ENCODE data around the gene ATXN7.
A peak's percentile ranks its signal among the peaks of the same experiment; 100 is the strongest.

The ATXN7 gene

DNA sequence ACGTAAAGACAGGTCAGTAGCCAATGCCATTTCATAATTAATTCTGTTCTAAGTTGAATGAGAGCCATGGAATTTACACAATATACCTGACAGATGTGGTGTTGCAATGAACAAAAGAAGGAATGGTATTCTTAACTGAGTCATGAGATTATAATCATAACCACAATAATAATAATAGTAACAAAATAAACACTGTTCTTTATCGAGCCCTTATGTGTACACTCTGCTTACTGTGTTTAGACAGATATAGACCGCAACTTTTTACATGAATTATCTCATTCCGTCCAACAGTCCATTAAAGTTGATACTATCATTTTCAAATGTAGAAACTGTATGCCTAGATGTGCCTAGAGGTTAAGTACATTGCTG, 76.7 kb downstream of the ATXN7 start:
- DNase-seq: no peak

DNA sequence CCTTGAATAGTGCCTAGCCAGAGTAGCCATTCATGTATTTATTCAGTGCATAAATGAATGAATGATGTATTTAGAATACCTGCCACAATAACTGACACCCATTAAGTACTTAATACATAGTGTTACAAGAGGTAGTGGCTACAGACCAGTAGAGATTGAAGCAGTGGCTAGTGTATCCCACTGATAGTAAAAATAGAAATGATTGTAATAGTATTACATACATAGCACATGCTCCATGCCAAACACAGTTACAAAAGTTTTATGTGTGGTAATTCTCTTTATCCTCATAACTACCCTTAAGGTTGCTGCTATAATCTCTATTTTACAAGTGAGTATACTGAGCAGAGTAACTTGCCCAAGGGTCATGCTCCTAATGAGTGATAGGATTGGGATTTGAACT, 78.9 kb downstream of the ATXN7 start:
- no peak for DNase-seq

DNA sequence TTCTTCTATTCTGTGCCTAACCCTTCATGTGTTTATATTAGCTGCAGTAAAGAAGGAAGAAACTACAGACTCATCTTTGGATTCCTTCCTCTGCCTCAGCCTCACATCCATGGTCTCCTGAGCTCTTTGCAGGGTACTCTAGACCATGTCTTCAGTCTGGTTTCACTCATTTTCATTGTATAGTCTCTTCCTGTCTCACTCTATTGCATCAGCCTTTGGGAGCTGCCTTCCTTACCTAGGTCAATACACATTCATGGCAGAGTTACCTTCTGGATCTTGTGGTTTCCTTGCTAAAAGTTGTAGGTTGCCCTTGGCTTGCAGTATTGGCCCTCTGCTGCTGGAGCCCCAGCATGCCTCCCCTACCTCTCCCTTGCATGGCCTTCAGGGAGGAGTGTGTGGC, 80.0 kb downstream of the ATXN7 start:
- no peak for DNase-seq

DNA sequence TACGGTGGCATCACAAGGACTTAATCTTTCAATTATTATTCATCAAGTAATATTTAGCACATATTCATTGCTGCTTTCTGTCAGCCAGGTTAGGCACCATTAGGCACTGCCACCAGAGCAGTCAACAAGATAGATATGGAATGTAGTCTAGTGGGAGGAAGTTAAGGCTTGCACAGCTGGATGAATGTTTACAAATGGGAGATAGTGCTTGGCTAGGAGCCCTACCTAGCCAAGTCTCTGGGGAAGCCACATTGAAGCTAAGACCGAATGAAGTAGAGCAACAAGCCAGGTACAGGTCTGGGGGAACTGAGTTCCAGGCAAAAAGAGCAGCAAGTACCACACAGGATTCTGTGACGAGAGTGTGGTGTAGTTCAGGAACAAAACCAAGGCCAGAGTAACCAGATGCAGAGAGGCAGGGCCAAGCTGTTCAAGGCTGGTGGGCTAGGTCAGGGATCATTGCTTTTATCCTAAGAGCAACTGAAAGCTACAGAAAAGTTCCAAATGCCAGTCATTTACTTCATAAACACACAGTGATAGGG, 82.0 kb downstream of the ATXN7 start:
- no peak for DNase-seq

DNA sequence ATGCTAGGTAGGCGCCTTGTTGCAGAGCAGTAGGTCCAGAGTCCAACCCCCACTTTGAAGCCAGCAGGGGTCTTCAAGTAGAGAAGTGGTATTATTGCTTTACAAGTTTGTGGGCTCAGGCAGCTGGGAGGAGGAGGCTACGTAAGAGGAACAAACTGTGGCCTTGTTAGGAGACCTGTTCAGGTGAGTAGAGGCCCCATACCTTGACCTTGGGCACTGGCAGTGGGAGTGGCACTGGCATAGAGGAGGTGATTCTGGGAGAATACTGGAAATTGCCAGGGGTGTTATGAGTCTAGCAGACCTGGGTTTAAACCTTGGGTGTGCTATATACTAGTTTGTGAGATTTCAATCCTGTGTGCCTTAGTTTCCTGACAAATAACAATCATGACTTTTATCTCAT, 83.1 kb downstream of the ATXN7 start:
- DNase-seq: no peak

DNA sequence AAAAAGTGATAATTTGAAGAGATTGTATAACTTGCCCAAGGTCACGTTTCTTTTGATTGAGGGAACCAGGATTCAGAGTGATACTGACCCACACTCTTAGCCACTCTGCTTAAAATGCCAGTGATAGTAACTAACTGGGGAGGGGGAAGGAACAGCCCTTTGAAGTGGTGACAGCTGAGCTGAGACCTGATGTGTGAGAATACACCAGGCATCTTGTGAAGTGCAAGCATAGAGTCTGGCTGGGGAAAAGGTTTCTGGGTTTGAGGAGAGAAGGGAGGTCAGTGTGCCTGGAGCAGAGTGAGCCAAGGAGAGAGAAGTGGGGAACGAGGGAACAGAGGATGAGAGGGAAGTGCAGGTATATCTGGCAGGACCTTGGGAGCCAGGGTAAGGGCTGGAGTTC, 83.9 kb downstream of the ATXN7 start:
- DNase-seq: no peak

DNA sequence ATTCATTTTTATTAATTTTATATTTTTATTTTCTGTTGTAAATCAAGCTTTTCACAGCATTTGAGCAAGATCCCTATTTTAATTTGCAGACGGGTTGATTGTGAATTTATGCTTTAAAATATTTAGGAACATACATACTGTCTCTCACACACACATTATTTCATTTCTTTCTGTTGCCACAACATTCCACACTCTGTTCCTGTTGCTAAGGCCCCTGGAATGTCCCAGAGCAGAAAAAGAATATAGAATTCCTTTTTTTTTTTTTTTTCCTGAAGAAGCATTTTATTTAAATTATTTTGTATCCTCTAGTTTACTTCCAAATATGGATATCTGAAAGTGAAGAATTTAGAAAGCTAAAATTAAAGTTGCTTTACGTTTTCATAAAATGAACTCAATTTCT, 85.3 kb downstream of the ATXN7 start:
- no peak for DNase-seq

DNA sequence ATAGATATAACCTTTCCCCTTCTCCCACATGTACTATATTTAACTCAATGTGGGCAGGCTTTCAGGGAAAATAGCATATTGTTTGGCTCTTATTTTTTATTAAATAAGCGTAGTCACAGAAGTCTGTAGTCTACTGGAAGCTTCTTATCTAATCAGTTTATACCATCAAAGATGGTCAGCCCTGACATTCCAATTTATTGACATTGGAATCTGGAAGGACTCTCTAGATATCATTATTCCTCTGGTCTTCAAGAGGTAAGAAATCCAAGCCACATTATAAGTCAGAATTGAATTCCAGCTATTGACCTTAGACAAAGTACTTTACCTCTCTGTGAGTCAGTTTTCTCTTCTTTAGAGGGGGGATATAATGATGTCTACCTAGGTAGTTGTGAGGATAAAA, 87.0 kb downstream of the ATXN7 start:
- no peak for DNase-seq

DNA sequence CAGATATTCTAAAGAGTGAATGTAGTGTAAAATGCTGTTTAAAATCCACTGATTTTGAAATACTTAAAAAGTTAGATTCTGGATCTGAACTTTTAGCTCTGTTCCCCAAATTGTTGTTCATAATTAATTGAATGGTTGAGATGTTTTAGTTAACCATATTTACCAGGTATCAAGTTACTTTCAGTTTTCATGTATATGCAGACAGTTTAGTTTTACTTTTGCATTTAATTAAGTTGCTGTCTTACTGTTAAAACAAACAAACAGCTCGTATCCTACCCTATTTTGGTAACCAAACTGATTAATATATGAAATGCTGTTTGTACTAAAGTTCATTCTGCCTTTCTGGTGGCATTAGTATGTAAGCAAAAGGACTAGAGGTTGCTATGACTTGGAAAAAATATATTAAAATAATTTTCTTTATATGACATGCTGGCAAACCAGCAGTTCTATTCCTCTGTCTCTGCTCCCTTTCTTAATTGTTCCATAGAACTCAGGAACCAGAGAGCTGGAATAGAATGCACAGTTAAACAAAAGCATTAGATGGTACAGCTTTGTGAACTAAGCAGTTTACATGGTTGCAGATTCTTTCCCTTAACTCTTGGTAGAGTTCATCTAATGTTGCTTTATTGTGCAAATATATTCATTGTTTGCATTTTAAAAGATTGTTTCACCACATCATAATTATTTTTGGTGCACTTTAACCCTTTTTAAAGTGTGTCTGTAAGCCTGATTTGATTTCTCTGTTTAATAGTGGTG, 88.0 kb downstream of the ATXN7 start:
- no peak for DNase-seq

DNA sequence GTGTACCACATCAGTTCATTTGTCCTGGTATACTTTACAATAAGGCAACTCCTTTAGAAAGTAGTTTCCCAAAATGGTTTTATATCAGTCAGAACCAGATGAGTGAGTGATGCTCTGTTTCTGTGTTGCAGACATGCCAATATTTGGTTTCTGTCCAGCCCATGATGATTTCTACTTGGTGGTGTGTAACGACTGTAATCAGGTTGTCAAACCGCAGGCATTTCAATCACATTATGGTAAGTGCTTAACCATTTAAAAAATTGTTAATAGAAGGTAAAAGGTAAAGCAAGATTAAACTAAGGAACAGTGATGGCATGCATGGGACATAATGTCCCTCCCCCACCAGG, 88.6 kb downstream of the ATXN7 start:
- DNase-seq: no peak

DNA sequence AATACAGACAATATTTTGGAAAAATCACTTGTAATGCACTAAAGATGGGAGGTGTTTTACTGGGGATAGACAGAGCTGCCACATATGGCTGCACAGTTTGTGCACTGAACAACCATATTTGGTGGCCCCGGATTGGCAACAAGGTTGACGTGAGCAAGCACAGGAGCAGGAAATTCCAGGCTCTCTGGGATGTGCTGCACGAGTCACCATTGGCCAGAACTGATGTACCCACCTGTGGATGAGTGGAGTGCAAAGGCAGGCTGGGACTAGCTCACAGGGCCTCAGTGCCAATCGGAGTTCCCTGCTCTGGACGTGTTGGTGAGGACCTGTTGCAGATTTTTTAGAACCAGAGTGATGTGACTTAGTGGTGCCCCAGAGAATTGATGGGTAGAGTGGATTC, 90.5 kb downstream of the ATXN7 start:
- DNase-seq: no peak

DNA sequence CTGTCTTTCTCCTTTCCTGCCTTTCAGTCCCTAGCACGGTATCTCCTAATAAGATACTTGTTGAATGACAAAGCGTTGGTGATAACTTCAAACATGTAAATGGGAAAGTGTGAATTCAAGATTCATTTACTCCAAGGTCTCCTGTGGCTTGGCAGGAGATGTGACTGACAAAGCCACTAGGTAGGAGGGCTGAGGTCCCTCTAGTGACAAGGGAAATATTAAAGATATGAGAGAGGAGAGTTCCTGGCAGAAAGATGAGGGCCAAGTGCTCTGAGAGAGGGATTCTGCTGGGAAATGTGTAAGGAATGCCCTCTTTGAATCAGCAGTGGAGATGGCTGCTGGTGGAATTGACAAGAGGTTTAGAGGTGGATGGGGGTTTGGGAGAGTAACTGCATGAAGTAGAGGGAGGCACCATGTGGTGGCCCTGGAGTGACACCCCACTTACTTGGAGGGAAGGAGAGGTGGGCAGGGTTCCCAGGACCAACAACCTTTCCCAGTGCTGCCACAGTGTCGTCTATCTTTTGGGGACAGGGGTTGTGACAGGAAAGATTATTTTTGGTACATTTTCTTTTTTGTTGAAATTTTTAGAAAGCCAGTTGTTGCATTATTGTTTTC, 91.5 kb downstream of the ATXN7 start:
- no peak for DNase-seq

DNA sequence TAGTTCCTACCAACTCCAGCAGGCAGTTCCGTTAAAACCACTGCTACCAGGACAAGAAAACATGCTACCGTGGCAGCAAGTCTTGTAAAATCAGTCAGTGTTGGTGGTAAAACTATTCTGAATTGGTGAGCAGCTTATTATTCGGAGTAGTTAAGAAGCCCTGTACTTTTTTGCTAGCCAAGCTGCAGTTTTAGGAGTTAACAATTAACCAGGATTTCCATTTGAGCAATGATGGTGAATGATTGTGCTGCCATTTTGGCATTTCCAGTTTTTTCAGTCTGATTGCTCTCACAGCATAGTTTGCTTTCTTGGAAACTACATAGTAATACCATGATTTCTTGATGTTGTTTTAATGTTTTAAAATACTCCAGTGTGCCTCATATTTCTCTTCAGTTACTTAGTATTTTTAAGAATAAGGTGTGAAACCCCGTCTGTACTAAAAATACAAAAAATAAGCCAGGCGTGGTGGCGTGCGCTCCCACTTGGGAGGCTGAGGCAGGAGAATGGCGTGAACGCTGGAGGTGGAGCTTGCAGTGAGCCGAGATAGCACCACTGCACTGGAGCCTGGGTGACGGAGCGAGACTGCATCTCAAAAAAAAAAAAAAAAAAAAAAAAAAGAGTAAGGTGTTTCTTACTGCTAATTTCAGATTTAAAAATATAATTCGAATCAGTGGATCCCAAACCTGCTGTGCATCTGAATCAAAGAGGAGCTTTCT, 92.3 kb downstream of the ATXN7 start:
- no peak for DNase-seq

DNA sequence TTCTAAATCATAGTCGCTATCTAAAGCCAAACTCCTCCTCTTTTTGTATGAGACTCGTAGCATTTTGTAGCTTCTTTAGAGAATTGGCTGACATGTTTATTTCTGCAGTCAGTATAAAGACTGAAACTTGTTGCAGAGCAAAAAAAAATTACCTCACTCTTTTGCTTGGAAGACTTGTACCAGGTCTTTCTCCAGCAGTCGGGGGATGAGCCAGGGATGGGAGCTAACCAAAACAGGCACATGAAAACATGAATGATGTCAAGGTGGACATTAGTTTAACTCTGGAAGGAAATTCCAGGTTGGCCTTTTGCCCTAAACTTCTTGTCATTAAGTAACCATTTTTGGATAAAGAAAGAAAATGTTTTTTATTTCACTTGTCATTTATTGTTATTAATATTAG, 95.5 kb downstream of the ATXN7 start:
- DNase-seq: no peak

DNA sequence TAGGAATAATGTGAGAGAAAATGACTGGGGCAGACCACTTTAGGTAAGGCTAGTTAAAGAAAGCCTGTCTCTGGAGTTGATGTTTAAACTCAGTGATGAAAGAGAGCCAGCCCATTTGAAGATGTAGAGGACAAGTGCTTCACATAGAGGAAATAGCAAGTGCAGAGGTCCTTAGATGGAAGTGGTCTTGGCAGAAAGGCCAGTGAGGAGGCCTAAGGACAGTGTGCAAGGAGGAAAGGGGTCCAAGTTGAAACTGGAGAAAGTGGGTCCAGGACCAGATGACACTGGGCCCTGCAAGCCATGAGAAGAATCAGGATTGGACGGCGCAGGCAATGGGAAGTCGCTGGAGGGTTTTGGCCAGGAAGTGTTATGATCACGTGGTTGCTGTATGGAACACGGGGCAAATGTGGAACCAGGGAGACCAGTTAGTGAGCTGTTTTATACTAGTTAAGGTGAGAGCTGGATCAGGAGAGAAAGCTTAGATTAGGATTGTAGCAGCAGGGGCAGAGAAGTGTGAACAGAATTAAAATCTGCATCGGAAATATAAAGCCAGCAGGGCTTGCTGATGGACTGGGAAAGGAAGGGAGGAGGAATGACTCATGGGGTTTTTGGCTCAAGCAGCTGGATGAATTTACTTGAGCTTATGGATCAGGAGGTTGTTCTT, 96.5 kb downstream of the ATXN7 start:
- DNase-seq: no peak

DNA sequence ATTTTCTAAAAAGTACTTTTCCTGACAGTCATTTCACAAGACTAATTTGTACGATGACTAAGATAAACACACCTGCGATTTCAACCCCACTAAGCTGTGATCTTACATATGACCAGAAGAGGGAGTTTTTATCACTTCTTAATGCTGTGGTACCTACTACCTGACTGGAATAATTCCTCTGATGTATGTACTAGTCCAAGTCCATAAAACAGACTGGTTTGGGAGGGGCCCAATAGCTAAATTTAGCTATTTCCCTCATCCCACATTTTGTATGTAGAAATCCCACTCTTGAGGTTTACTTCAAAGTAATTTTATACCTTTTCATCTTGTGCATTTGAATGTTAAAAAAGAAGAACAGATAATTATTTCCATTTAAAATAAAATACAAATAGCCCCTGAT, 98.2 kb downstream of the ATXN7 start:
- peak; percentile 79 for DNase-seq

DNA sequence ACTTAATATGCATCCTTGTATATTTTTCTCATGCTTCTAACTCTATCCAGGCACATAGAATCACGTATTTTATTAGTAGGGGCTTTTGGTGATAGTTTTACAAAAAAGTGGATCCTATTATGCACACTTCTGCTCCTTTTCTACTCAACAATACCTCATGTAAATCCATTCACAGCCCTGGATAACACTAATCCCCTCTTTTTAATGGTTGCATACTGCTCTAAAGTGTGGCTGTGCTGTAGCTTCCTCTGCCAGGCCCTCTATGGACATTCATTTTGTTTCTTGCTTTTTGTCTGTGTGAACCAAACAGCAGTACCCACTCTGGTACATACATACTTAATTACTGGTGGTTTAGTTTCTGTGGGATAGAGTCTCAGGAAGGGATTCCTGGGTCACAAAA, 99.8 kb downstream of the ATXN7 start:
- no peak for DNase-seq

DNA sequence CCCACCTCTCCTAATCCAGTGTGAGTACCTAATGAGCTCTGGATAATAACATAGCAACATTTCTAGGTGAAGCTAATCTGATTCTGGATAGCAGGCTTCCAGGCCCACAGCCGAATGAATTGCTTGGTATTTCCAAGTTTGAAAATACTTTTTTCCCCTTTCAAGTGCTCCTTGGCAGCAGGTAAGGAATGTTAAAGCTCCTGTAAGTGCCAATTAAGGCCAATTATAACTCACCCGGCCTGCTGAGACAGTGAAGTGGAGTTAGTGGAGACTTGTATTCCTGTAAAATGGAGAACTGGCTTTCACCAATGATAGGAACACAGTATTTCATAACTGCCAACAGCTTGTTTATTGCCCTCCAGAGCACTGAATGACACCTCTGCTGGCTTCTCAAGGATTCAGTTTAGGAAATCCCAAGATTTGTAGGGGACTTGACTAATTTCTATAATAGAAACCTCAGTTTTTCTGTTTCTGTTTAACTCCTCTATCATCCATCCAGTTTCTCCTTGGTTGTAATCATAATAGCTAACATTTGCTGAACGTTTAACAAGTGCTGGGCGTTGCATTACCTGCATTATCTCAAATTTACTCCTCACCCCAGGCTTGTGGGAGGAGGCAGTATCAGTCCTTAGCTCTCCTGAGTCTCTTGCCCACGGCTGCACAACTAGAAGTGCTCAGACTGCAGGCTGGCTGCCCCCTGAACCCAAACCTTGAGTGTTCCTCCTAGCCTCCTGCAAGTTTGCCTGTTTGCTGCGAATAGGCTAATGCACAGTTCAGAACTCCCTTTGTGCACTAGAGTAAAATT, 101.2 kb downstream of the ATXN7 start:
- DNase-seq: no peak

DNA sequence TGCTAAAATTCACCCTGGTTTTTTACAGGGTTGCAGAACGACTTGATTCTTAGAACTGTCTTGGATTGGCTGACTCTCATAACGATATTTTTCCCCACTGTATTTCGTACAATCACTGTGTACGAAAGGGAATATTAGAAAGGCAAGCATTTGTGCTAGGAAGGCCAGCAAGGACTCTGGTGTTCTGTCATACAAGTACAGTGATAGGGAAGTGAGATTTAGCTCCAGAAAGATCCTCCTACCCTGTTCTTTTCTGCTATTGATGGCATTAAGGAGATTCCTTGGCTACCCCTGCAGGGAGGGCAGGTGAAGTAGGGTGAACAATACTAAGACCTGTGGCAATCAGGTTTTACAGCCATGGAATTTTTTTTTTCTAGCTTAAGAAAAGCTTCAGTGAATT, 102.3 kb downstream of the ATXN7 start:
- DNase-seq: no peak

DNA sequence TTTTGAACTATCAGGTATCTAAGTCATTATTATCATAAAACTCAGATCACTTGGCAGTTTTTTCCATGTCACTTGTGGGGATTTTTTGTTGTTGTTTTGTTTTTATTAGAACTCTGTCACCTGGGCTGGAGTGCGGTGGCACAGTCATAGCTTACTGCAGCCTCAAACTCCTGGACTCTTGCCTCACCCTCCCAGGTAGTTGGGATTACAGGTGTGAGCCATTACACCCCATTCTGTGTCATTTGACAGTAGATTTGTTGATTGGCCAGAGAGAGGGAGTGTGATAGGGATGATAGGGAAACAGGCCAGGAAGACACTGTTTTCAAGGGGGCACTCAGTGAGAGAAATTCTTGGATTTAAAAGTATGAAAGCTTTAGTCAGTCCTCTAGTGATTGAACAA, 103.2 kb downstream of the ATXN7 start:
- DNase-seq: peak; percentile 37

DNA sequence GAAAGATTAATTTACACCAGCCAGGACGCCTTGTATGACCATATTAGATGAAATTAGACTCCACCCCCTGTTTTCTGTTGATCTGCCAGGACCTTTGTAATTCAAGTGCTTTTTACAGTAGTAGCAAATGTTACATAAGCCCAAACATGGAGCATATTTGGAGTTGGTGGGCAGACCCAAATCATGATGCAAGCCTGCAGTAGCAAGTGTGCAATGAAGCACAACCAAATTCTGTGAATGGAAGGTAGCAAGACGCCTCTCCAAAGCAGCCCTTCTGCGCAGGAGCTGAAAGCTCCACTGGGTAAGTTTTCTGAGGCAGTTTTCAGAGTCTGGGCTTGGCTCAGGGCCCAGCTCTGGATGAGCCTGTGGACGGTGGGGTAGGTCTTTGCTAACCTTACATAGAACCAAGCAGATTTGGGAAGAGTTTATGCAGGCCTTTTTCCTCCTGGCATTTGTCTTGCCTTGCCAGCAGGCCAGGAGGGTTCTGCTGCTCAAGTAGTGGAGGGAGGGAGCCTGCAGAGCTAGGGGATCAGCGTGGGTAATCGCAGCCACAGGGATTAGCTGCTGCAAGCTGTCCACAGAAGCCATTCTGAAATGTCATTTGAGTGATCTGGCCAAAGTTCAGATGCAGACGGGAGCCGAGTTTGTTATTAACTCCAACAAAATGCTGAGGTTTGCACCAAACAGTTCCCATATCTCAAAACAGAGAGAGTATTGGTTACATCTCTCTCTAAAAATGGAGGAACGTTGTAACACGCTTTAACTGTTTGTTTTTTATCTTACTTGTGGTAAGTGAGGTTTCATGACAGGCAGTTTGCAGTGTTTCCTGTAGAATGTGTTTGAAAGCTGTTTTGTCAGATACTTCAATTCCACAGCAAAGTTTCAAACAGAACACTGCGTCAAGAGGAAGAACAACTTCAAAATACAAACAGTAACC, 104.3 kb downstream of the ATXN7 start:
- DNase-seq: peak; percentile 83
